Skin epidermis (tissue), 12 donors: Measurements from ENCODE around the gene SLC35A3.
A peak's percentile ranks its signal among the peaks of the same experiment; 100 is the strongest.
"Not testable (repeated sequence)": the region's sequence is repeated elsewhere in the genome, so short reads cannot be mapped to it uniquely, and the experiment has no call there.

Source experiments
- H3K27ac ChIP-seq, 21 experiments: fragments of 200-600 bp; sonication (generic) in 11 of 21; one replicate each; pipeline ENCODE4 v1.5.0; 2020; ENCODE audit warnings: mild to moderate bottlenecking in 3 of 21, inconsistent platforms in 2 of 21, moderate library complexity in 2 of 21
- H3K4me3 ChIP-seq, 7 experiments: fragments of 200-600 bp; sonication (generic) in 2 of 7; one replicate each; pipeline ENCODE4 v1.5.0; 2020; ENCODE audit warnings: inconsistent platforms in 2 of 7, mild to moderate bottlenecking in 2 of 7, moderate library complexity in 1 of 7

Gene SLC35A3

DNA sequence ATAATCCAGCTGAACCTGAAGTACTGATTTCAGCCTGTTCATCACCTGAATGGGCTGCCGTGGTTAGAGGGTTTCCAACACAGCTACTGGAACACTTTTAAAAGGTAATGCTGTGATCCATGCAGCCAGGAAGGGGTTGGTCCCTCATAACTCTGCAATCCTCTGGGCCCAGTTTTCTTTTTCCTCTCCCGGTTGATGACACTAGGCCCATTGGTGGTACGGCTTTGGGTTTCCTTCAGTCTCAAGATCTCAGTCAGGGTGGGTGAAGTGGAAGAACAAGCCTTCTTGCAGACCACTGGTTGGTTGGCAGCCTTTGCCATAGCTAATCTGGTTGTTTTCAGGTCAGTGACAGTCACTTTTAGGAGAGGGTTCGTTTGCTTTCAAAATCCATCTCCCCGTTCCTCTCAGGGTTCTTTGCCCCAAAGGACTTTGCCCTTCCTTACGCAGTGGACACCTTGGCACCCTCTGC is 502 bp upstream of the SLC35A3 start:
- Histone ChIP-seq H3K27ac (peak overlapping the region in 20 of 21 experiments; percentile 59 to 94 (median 88)), H3K4me3 (peak overlapping the region; percentile 58 to 98 (median 90))

DNA sequence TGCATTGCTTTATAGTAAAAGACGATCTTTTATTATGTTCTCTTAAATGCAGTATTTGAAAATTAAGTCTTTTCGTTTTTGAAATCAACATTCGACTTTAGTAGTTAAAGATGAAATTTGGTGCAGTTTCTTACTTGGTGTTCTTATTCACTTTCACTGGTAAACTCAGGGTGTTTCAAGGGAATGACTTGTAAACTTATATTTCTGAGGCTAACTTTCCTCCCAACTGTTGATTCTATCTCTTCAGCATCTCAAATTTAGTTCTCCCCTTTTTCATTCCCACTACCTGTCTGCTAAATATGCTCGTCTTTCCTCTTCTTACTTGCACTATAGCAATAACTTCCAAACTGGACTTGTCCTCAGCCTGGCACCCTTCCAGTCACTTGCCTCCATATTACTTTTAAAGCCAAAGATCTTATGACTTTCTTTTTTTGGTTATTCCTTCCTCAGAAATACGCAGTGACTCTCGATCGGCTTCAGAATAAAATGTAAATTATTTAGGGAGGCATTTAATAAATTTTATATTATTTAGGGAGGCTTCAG is 988 bp downstream of the SLC35A3 start:
- H3K27ac ChIP-seq, result peak overlapping the region in 17 of 21 experiments; percentile 59 to 94 (median 88)

GRCh38 chr1:99972066-99972465 is 2.3 kb downstream of the SLC35A3 start:
- H3K4me3 ChIP-seq, H3K27ac ChIP-seq: not testable (repeated sequence)

More for the DNA sequence above, 988 bp downstream of the SLC35A3 start:
- H3K4me3 ChIP-seq, result peak overlapping the region; percentile 58 to 98 (median 90)

GRCh38 chr1:99975529-99975928 is 5.7 kb downstream of the SLC35A3 start:
- Histone ChIP-seq H3K27ac (no peak overlapping the region), H3K4me3 (no peak overlapping the region)

GRCh38 chr1:99977326-99977725 is 7.5 kb downstream of the SLC35A3 start:
- not testable (repeated sequence) for H3K27ac ChIP-seq, H3K4me3 ChIP-seq

- Histone ChIP-seq H3K27ac (no peak overlapping the region), H3K4me3 (no peak overlapping the region)
Observed at GRCh38 chr1:99978218-99978617, 8.4 kb downstream of the SLC35A3 start.

DNA sequence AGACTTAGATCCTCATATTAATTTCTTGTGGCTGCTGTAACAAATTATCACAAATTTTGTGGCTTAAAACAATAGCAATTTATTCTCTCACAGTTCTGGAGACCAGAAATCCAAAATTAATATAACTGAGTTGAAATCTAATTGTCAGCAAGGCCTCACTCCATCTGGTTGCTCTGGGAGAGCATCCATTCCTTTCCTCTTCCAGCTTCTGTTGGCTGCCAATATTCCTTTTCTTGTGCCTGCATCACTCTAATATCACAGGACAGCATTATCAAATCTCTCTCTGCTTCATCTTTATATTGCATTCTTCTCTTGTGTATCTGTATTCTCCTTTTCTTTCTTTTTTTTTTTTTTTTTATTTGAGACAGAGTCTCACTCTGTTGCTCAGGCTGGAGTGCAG is 9.3 kb downstream of the SLC35A3 start:
- Histone ChIP-seq H3K4me3 (no peak overlapping the region), H3K27ac (no peak overlapping the region)

DNA sequence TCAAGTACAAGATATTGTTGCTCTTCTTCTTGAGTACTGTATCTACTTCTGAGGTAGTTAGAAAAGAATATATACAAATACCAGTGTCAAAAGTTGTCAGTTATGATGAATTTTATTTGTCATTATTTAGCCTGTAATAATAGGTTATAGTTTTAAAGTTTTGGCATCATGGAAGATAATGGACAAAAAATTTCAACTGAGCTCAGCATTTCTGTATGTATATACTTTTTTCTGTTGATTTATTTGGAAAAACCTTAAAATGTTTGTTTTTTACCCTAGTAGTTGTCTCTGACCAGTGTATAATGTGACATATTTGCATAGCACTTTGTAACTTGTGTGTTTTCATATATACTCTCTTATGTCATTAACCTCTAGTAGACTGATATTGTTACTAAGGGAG is 11.1 kb downstream of the SLC35A3 start:
- H3K4me3 ChIP-seq, result no peak overlapping the region
- H3K27ac ChIP-seq, result no peak overlapping the region

DNA sequence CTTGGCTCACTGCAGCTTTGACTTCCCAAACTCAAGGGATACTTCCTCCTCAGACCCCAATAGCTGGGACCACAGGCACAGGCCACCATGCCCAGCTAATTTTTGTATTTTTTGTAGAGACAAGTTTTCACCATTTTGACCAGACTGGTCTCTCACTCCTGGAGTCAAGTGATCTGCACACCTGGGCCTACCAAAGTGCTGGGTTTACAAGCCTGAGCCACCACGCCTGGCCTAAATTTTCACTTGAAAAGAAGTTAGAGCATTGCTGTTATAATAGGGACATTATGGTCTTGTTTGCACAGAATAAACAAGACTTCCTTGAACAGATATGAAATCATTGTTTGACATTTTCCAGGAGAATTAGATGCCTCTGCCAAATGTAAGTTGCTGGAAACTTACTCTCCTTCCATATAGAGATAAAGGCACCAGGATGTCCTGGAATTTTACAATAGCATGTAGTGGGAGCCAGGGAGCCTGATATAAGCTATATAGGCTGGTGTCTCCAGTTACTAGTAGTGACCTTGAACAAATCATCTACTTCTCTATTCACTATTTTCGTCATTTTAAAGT is 16.9 kb downstream of the SLC35A3 start:
- Histone ChIP-seq H3K27ac (peak overlapping the region in 2 of 21 experiments; percentile 21 to 31), H3K4me3 (no peak overlapping the region)

DNA sequence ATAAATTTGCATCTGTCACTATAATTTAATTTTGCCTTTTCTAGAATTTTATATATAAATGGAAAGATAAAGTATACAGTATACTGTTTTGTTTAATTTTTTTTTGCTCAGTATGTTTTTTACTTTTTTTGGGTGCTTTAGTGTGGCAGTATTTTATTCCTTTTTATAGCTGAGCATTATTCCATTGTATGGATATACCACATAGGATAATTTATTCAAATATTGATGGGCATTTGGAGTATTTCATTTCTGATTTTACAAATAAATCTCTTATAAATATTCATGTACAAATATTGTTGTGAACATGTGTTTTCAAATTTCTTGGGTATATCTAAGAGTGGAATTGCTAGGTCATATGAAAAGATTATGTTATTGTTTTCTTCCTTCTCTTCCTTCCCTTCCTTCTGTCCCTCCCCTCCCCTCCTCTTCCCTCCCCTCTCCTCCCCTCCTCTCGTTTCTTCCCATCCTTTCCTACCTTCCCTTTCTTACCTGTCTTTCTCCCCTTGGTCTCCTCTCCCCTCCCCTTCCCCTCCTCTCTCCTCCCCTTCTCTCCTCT is 18.5 kb downstream of the SLC35A3 start:
- Histone ChIP-seq H3K4me3 (no peak overlapping the region), H3K27ac (no peak overlapping the region)

GRCh38 chr1:99992044-99992722 is 22.4 kb downstream of the SLC35A3 start:
- H3K4me3 ChIP-seq, result no peak overlapping the region

DNA sequence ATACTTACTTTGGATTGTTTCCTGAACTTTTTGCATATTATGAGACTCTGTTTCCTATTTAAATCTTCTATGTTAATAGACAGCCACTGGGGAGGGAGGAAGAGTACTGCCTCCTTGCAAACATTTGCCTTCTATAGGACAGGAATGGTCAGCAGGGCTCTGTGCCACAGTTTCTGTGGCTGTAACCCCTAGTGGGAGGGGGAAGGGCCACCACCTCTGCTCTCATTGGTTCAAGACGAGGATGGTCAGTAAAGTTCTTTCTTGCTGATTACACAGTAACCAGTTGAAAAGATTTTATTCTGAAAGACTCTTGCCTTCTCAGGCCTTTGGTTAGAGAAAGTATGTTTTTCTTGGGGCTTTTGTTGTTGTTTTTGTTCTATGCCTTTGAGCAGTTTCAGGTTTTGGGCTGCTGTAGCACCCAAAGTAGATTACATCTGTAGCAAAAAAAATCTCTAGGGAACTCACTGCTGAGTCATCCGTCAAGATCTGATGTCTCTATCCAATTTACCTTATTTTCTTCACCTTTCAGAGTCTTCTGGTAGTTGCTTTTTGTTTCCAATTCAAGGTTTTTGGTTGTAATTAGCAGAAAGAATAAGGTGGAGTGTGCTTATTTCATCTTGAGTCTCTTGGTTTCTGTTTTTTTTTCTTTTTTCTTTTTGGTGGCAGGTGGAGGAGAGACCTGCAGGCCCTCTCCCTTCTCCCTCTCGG is 23.1 kb downstream of the SLC35A3 start:
- no peak overlapping the region for H3K4me3 ChIP-seq
- H3K27ac ChIP-seq, result no peak overlapping the region

More at GRCh38 chr1:99992044-99992722, 22.4 kb downstream of the SLC35A3 start:
- no peak overlapping the region for H3K27ac ChIP-seq

DNA sequence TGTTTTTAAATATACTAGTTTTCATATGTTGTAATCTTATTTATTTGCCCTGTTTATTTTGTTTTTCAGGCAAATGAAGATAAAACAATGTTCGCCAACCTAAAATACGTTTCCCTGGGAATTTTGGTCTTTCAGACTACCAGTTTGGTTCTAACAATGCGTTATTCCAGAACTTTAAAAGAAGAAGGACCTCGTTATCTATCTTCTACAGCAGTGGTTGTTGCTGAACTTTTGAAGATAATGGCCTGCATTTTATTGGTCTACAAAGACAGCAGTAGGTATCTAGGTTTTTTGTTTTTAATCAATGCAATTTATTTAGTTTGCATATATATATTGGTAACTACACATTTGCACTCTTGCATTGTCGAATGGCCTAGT is 23.7 kb downstream of the SLC35A3 start:
- no peak overlapping the region for H3K27ac ChIP-seq
- no peak overlapping the region for H3K4me3 ChIP-seq

DNA sequence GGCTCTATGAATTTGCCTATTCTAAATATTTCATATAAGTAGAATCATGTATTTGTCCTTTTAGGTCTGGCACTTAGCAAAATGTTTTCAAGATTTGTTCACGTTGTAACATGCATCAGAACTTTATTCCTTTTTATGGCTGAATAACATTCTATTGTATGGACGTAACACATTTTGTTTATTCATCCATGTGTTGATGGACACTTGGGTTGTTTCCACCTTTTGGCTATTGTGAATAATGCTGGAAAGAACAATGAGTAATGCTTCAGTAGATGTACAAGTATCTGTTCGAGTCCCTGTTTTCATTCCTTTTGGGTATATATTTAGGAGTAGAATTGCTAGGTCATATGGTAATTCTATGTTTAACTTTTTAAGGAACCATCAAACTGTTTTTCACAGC is 24.7 kb downstream of the SLC35A3 start:
- H3K4me3 ChIP-seq, result no peak overlapping the region

GRCh38 chr1:99996951-99997350 is 27.2 kb downstream of the SLC35A3 start:
- Histone ChIP-seq H3K4me3 (no peak overlapping the region), H3K27ac (no peak overlapping the region)

More for the DNA sequence above, 24.7 kb downstream of the SLC35A3 start:
- H3K27ac ChIP-seq, result no peak overlapping the region

GRCh38 chr1:100001462-100001861 is 31.7 kb downstream of the SLC35A3 start:
- H3K4me3 ChIP-seq, result no peak overlapping the region
- H3K27ac ChIP-seq, result no peak overlapping the region

- no peak overlapping the region for H3K27ac ChIP-seq
- no peak overlapping the region for H3K4me3 ChIP-seq
Observed at GRCh38 chr1:100005424-100005823, 35.6 kb downstream of the SLC35A3 start.

GRCh38 chr1:100006688-100007087 is 36.9 kb downstream of the SLC35A3 start:
- Histone ChIP-seq H3K27ac (no peak overlapping the region), H3K4me3 (no peak overlapping the region)

DNA sequence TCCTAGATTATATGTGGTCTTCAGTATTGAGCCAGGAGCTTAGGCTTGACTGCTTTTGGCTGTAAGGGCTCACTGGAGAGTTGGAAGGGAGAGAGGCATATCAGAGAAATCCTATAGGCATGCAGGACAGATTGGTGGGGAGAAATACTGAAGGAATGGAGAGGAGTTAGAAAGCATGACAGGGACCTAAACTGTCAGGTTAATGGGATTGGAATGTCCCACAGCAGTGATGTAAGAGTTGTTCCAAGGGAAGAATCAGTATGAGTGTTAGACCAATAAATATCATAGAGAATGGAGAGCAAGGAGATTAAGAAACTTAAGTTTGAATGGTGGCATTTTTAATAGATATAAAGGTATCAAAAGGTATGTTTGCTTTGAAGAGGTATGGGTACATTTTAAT is 39.7 kb downstream of the SLC35A3 start:
- no peak overlapping the region for H3K27ac ChIP-seq
- H3K4me3 ChIP-seq, result no peak overlapping the region

DNA sequence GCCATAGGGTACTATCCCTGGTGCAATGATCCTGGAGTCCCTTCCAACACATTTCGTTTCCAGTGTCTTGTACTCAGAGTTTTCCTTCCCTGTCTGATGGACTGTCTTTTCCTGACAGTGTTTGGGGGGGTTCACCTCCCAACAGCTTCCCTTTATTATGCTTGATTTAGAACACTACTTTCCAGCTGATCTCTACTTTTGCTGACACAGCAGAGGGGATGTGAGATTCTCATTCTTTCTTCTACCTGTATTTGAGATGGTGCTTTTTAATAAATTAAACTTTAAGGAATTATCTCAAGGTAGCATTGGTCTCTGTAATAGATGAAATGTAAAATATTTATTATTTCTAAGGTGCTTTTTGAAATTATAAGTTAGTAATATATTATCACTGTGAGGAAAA is 41.0 kb downstream of the SLC35A3 start:
- Histone ChIP-seq H3K27ac (no peak overlapping the region), H3K4me3 (no peak overlapping the region)
